Endometrial microvascular endothelial cells (primary cell): Measurements from ENCODE around the gene SLC10A6. TPM values are rescaled to one million over a fixed set of nuclear protein-coding genes. Genes with fewer than 3 reads are reported as not detected.

ENCODE experiments used
- in situ Hi-C: cut with HindIII; loops from 2 replicates; pipeline ENCODE4 v1.10.0; 2017; ENCODE audit warnings: low sequenced_read_pairs, low pct_unique_long_range_greater_than_20kb; ENCODE audit errors: inconsistent ontology term
- total RNA-seq: library from RNA; depleted of rRNA; stranded (reverse); fragments of >200 nt; gene quantifications from one replicate; pipeline ENCODE4 v1.2.3, GENCODE V29; 2015; ENCODE audit errors: inconsistent ontology term

SLC10A6 gene
- total RNA-seq, 1 donor from 2014 or later: not detected

GRCh38 chr4:86816501-86817273, 32.5 kb downstream of the SLC10A6 start:
- in situ Hi-C loops: no loop called here

- in situ Hi-C loops: no loop called here
Measured at GRCh38 chr4:86815653-86816052, 33.5 kb downstream of the SLC10A6 start.

GRCh38 chr4:86810847-86811246, 38.3 kb downstream of the SLC10A6 start:
- in situ Hi-C loops: no loop called here

GRCh38 chr4:86809809-86810208, 39.4 kb downstream of the SLC10A6 start:
- in situ Hi-C loops: no loop called here

- in situ Hi-C loops: no loop called here
Measured at GRCh38 chr4:86791126-86791525, 58.1 kb downstream of the SLC10A6 start.

- in situ Hi-C loops: no loop called here
Measured at GRCh38 chr4:86788826-86789225, 60.4 kb downstream of the SLC10A6 start.

GRCh38 chr4:86778175-86778574, 71.0 kb downstream of the SLC10A6 start:
- in situ Hi-C loops: no loop called here

GRCh38 chr4:86775061-86775460, 74.1 kb downstream of the SLC10A6 start:
- in situ Hi-C loops: no loop called here

Other genes starting within 250 kb of the SLC10A6 start
- gene C4orf36, start 43.0 kb upstream of the SLC10A6 start, total RNA-seq: 0.56 TPM
- 40.8 TPM for gene AFF1, start 85.6 kb upstream of the SLC10A6 start, total RNA-seq